NCI-H345 treated with DMSO at 0.1 percent for 48 hours (cell line): ENCODE results near the gene THRSP.
"Not testable (repeated sequence)": the region's sequence is repeated elsewhere in the genome, so short reads cannot be mapped to it uniquely, and the experiment has no call there.

Source experiments
- DNase-seq: peaks from one replicate; lab custom pipeline; 2025; ENCODE audit not compliant: unreplicated experiment; lab: John Stamatoyannopoulos, UW

The THRSP gene

DNA sequence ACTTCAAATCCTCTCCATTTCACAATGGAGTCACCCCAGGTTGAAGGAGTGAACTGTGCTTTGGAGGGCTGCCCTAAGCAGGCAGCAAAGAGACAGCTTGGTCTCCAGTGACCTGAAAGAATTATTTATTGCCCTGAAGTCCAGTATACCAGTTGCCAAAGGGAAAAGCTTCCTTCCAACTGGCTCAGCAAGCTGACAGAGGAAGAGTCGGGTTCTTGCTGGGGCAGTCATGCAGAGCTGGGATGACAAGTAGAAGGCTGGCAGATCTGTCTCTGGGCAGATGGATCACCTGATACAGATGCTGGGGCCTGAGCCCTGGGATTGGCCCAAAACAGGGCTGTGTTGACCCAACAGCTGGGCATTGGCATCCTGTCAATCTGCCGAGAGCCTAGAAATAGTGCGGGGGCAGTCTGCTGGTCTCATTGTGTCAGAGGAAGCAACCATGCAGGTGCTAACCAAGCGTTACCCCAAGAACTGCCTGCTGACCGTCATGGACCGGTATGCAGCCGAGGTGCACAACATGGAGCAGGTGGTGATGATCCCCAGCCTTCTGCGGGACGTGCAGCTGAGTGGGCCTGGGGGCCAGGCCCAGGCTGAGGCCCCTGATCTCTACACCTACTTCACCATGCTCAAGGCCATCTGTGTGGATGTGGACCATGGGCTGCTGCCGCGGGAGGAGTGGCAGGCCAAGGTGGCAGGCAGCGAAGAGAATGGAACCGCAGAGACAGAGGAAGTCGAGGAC lies at the start of gene THRSP:
Gene THRSP, plus strand, starts transcription at position 422 of the 742 bp plus-strand sequence. Its CDS starts 21 bp downstream, at position 443.
- no peak for DNase-seq

DNA sequence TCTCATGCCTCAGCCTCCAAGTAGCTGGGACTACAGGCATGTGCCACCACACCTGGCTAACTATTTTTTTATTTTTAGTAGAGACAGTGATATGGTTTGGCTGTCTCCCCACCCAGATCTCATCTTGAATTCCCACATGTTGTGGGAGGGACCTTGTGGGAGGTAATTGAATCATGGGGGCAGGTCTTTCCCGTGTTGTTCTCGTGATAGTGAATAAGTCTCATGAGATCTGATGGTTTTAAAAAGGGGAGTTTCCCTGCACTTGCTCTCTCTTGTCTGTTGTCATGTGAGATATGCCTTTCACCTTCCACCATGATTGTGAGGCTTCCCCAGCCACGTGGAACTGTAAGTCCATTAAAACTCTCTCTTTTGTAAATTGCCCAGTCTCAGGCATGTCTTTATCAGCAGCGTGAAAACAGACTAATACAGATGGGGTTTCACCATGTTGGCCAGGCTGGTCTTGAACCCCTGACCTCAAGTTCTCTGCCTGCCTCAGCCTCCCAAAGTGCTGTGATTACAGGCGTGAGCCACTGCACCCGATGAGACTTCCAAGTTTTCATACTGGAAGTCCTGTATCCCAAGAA lies 48.6 kb upstream of the THRSP start:
- not testable (repeated sequence) for DNase-seq

DNA sequence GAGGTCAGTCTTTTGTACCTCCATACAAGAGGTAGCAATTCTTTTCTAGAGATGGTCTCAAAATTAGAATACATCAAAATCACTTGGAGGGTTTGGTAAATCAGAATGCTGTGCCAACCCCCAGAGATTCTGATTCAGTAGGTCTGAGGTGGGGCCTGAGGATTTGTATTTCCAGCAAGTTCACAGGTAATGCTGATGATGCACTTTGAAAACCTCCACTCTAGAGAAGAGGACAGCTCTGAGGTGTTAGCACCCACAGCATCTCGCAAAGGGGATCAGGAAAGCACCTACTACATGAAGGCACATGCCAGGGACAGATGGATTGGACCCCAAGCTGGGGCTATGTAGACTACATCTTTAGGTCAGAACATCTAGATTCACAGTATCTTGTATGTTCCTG lies 47.8 kb upstream of the THRSP start:
- DNase-seq: no peak

- DNase-seq: no peak
Observed at GRCh38 chr11:78019808-78020207, 43.9 kb upstream of the THRSP start.

DNA sequence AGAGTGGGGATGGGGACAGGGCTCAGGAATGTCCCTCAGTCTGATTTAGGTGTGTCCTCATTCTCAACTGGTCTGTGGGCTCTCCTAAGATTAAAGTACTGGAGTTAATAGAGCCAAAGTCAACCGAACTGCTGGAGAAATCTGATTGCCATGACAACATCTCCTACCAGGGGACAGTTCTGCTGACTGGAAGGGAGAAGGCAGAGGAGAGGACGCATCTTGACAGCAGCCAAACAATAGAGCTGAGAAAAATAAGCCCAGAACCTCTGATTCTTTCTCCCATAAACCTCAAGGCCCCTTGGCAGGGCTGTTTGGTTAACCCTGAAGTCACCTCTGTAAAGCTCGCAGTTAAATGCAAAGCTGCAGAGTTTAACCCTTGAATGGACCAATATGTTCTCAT lies 43.4 kb upstream of the THRSP start:
- no peak for DNase-seq

DNA sequence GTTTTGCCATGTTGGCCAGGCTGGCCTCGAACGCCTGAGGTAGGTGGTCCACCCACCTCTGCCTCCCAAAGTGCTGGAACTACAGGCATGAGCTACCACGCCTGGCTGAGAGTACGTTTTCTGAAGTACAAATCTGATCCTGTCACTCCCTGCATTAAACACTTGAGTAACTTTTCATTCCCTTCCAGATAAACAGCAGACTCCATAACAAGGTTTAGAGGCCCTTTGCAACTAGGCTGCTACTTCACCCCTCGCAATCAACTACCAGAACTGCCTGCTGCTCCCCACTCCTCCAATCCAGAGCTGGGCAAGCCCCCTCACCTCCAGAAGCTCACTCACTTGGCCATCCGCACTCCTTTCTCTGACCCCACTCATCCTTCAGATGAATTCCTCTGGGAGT lies 42.0 kb upstream of the THRSP start:
- DNase-seq: no peak

GRCh38 chr11:78022397-78023396 lies 41.0 kb upstream of the THRSP start, which contains the start of gene KCTD14:
Gene KCTD14, minus strand, starts transcription at chr11:78023276. Its CDS starts 27 bp downstream, at chr11:78023249.
- DNase-seq: peak; percentile 51

- no peak for DNase-seq
Observed at GRCh38 chr11:78023426-78023825, 40.2 kb upstream of the THRSP start.

GRCh38 chr11:78025378-78025777 lies 38.3 kb upstream of the THRSP start:
- no peak for DNase-seq

GRCh38 chr11:78027759-78028158 lies 35.9 kb upstream of the THRSP start:
- no peak for DNase-seq

DNA sequence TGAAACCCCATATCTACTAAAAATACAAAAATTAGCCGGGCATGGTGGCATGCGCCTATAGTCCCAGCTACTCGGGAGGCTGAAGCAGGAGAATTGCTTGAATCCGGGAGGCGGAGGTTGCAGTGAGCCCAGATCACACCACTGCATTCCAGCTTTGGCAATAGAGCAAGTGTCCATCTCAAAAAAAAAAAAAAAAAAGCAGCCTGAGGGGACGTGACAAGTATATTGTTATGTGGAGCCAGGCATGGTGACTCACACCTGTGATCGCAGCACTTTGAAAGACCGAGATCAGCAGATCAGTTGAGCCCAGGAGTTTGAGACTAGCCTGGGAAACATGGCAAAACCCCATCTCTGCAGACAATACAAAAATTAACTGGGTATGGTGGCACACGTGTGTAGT lies 35.2 kb upstream of the THRSP start:
- not testable (repeated sequence) for DNase-seq

DNA sequence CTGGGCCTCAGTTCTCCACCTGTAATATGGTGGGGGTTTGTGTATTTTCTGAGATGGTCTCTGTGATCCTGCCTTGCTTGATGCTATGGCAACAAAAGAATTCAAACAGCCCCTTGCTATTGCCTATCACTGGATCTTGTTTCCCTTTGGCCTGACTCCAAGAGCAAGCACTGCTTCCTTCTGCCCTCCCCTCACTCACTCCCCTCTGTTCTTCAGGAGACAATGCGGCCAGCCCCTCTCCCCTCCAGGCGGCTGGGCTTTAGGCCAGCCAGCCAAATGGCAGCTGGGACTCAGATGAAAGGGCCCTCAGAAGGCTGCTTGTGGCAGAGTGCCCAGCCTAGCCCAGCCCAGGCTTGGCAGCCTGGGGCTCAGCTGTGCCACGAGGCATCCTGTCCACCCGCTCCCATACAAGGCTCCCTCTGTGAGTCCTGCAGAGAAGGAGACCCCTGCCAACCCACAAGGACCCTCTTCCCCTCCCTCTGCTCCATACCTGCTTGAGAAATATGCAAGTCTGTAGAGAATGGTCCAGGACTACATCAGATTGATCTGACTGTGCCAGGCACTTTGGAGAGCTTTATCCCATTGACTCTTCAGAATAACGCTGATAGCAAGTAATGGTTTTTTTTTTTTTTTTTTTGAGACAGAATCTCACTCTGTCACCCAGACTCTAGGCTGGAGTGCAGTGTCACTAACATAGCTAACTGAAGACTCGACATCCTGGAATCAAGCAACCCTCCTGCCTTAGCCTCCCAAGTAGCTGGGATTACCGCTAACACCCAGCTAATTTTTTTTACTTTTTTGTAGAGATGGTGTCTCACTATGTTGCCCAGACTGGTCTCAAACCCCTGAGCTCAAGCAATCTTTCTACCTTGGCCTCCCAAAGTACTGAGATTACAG lies 33.0 kb upstream of the THRSP start:
- peak; percentile 97 for DNase-seq

DNA sequence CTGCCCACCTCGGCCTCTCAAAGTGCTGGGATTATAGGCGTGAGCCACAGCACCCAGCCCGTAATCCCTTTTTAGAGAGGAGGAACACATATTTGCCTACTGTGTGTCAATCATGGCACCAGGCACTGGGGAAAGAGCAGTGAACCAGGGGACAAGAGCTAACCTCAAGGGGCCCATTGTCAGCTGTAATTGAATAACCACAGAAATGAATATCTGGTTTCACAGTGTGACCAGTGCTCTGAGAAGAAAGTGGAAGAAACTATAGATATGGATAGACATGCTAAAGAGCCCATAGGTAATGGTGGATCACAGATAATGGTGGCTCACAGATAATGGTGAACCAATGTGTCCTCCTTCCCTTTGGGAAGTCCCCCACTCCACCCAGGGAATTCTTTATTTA lies 32.0 kb upstream of the THRSP start:
- DNase-seq: no peak

GRCh38 chr11:78032090-78032489 lies 31.6 kb upstream of the THRSP start:
- DNase-seq: no peak

DNA sequence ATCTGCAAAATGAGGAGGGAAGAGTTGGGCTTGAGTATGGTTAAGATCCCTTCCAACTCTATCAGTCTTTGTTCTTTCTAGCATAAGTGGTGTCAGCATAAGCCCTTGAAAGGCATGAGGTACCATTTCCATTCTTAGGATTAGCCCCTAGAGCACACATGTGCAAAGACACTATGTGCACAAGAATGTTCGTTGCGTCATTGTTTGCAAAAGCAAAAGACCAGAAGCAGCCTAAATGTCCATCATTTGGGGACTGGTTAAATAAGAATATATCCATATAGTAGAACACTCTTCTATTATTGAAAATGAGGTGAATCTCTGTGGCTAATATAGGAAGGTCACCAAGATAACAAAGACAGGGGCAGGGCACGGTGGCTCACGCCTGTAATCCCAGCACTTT lies 30.6 kb upstream of the THRSP start:
- DNase-seq: no peak

DNA sequence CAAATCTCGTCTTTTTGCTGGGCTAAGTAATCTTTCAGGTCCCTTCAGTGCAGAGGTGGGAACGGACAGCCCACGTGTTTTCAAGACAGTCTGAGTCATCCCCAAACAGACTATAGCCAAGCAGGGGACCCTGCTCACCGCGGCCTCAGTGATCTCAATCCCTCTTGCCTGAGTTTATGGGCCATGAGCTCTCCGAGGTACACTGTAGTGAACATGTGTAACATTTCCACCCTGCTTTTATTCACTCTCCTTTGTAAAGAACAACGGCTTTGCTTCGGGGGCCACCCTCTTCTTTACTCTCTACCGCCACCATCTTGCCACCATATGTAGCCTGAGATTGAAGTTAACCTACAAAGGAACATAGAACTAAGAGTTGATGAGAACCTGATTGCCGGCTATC lies 29.0 kb upstream of the THRSP start:
- no peak for DNase-seq

GRCh38 chr11:78036313-78036712 lies 27.3 kb upstream of the THRSP start:
- DNase-seq: no peak

- no peak for DNase-seq
Observed at GRCh38 chr11:78037056-78037455, 26.6 kb upstream of the THRSP start.

DNA sequence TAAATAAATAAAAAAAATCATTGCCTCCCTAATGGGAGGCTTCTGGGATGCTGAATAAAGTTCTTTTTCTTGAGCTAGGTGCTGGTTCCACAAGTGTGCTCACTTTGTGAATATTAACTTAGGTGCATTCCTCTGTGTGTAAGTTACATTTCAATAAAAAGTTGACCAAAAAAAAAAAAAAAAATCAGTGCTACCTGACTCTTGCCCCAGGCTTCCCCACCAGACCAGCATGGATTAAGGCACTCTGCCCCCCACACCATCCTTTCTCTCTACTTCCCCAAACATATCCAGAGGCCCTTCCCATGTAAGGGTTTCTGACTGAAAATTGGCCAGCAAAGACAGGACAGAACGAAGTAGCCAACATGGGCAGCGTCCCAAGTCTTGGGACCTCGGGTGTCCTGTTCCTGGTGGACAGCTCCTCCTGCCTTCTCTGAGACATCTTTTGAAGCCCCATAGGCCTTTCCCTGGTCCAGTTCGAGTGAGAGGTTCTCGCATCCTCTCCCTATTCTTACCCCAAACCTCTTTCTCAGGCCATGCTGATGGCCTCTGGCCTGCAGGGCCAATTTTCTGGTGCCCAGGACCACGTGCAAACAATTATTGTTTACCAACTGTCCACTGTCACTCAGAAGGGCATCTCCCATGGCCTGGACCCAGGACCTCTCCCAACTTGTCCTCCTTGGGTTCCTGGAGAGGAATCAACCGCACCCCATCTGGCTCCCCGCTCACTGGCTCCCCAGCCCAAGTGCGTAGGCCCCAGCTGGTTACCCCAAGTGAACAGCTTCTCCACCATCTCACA lies 25.6 kb upstream of the THRSP start:
- DNase-seq: no peak
